ENCODE data around the gene COG3. TPM values are rescaled to one million over a fixed set of nuclear protein-coding genes. Genes with fewer than 3 reads are reported as not detected.

Gene COG3
- total and polyA plus RNA-seq, 2 experiments from 2014 or later, result 26.2 to 82.9 TPM

- no peak for DNase-seq (ENCODE audit: low read depth in 1 of 2, low spot score in 1 of 2)
- Histone ChIP-seq H3K9me3 (ENCODE audit: low read depth) (no peaks in the 10 kb centered on the region), H3K36me3 (peaks cover 17% of the 10 kb centered on the region)
These were observed 73.6 kb downstream of the COG3 start for GRCh38 chr13:45538382-45538781.

GRCh38 chr13:45540195-45540594 is 75.5 kb downstream of the COG3 start:
- H3K27me3 ChIP-seq, result no peaks in the 10 kb centered on the region
- H3K36me3 ChIP-seq, result peaks cover 12% of the 10 kb centered on the region
- no peak overlapping the region for H3K4me3 ChIP-seq
- no peaks in the 10 kb centered on the region for H3K9me3 ChIP-seq (ENCODE audit: low read depth)
- H3K27ac ChIP-seq, result no peak overlapping the region
- no peak for TF ChIP-seq CTCF (IDR thresholded peaks at IDR 0.05; ENCODE audit: low read depth, low read length)
- no peaks in the 10 kb centered on the region for H3K4me1 ChIP-seq (ENCODE audit: low read depth)
- no peak for DNase-seq (ENCODE audit: low read depth in 1 of 2, low spot score in 1 of 2)

More at GRCh38 chr13:45538382-45538781, 73.6 kb downstream of the COG3 start:
- Histone ChIP-seq H3K4me1 (ENCODE audit: low read depth) (no peaks in the 10 kb centered on the region), H3K27me3 (no peaks in the 10 kb centered on the region), H3K27ac (no peak overlapping the region), H3K4me3 (no peak overlapping the region)
- no peak for TF ChIP-seq CTCF (IDR thresholded peaks at IDR 0.05; ENCODE audit: low read depth, low read length)

GRCh38 chr13:45540864-45541263 is 76.1 kb downstream of the COG3 start:
- no peak overlapping the region for H3K4me3 ChIP-seq
- no peaks in the 10 kb centered on the region for H3K4me1 ChIP-seq (ENCODE audit: low read depth)
- peaks cover 5% of the 10 kb centered on the region for H3K36me3 ChIP-seq
- DNase-seq (ENCODE audit: low read depth in 1 of 2, low spot score in 1 of 2), result no peak
- H3K9me3 ChIP-seq (ENCODE audit: low read depth), result no peaks in the 10 kb centered on the region
- no peak overlapping the region for H3K27ac ChIP-seq
- H3K27me3 ChIP-seq, result no peaks in the 10 kb centered on the region
- no peak for TF ChIP-seq CTCF (IDR thresholded peaks at IDR 0.05; ENCODE audit: low read depth, low read length)

GRCh38 chr13:45541806-45542205 is 77.1 kb downstream of the COG3 start:
- no peak overlapping the region for H3K4me3 ChIP-seq
- TF ChIP-seq CTCF (IDR thresholded peaks at IDR 0.05; ENCODE audit: low read depth, low read length), result no peak

GRCh38 chr13:45542391-45542790 is 77.7 kb downstream of the COG3 start:
- H3K36me3 ChIP-seq, result no peaks in the 10 kb centered on the region
- no peak overlapping the region for H3K27ac ChIP-seq
- no peak overlapping the region for H3K4me3 ChIP-seq
- no peaks in the 10 kb centered on the region for H3K4me1 ChIP-seq (ENCODE audit: low read depth)
- no peaks in the 10 kb centered on the region for H3K27me3 ChIP-seq
- DNase-seq (ENCODE audit: low read depth in 1 of 2, low spot score in 1 of 2), result no peak
- no peak for TF ChIP-seq CTCF (IDR thresholded peaks at IDR 0.05; ENCODE audit: low read depth, low read length)
- H3K9me3 ChIP-seq (ENCODE audit: low read depth), result no peaks in the 10 kb centered on the region

More at GRCh38 chr13:45541806-45542205, 77.1 kb downstream of the COG3 start:
- DNase-seq (ENCODE audit: low read depth in 1 of 2, low spot score in 1 of 2), result no peak
- no peak overlapping the region for H3K27ac ChIP-seq
- no peaks in the 10 kb centered on the region for H3K36me3 ChIP-seq
- H3K27me3 ChIP-seq, result no peaks in the 10 kb centered on the region
- no peaks in the 10 kb centered on the region for H3K4me1 ChIP-seq (ENCODE audit: low read depth)
- no peaks in the 10 kb centered on the region for H3K9me3 ChIP-seq (ENCODE audit: low read depth)

- H3K4me3 ChIP-seq, result no peak overlapping the region
- no peaks in the 10 kb centered on the region for H3K27me3 ChIP-seq
- H3K4me1 ChIP-seq (ENCODE audit: low read depth), result no peaks in the 10 kb centered on the region
- no peak for TF ChIP-seq CTCF (IDR thresholded peaks at IDR 0.05; ENCODE audit: low read depth, low read length)
- H3K9me3 ChIP-seq (ENCODE audit: low read depth), result no peaks in the 10 kb centered on the region
- no peak for DNase-seq (ENCODE audit: low read depth in 1 of 2, low spot score in 1 of 2)
- H3K27ac ChIP-seq, result no peak overlapping the region
- H3K36me3 ChIP-seq, result no peaks in the 10 kb centered on the region
These were observed 78.1 kb downstream of the COG3 start for GRCh38 chr13:45542878-45543277.
